ENCODE results near the gene TOMM20. TPM values are rescaled to one million over a fixed set of nuclear protein-coding genes. Genes with fewer than 3 reads are reported as not detected.

TOMM20 gene
- total RNA-seq, 4 donors from 2014 or later: 101 to 116 (median 111) TPM

DNA sequence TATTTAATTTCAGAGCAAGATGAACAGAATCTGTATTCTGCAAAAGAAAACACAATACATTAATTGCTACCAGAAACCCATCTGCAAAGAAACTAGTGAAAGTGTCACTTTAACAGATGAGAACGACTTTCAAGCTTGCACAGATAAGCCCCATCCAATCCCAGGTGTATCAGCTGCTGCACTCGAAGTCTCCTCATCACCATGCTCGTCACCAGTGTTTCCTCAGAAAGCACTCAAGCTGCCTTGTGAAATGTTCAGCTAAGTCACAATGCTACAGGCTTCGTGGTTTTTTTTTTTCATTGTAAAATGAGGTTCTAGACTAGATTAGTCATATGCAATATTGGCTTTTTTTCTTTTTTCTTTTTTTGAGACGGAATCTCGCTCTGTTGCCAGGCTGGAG is 3.3 kb upstream of the TOMM20 start:
- Histone ChIP-seq H3K4me1 (peaks cover 16% of the 10 kb centered on the region), H3K4me3 (no peak overlapping the region), H3K27ac (no peak overlapping the region), H3K36me3 (peaks cover 47% of the 10 kb centered on the region), H3K27me3 (no peaks in the 10 kb centered on the region), H3K9me3 (no peaks in the 10 kb centered on the region)
- TF ChIP-seq POLR2A (IDR thresholded peaks at IDR 0.05) (no peak), POLR2AphosphoS5 (IDR thresholded peaks at IDR 0.05) (no peak), EP300 (IDR thresholded peaks at IDR 0.05) (no peak)
- TF ChIP-seq, protein P1, sequence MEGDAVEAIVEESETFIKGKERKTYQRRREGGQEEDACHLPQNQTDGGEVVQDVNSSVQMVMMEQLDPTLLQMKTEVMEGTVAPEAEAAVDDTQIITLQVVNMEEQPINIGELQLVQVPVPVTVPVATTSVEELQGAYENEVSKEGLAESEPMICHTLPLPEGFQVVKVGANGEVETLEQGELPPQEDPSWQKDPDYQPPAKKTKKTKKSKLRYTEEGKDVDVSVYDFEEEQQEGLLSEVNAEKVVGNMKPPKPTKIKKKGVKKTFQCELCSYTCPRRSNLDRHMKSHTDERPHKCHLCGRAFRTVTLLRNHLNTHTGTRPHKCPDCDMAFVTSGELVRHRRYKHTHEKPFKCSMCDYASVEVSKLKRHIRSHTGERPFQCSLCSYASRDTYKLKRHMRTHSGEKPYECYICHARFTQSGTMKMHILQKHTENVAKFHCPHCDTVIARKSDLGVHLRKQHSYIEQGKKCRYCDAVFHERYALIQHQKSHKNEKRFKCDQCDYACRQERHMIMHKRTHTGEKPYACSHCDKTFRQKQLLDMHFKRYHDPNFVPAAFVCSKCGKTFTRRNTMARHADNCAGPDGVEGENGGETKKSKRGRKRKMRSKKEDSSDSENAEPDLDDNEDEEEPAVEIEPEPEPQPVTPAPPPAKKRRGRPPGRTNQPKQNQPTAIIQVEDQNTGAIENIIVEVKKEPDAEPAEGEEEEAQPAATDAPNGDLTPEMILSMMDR (IDR thresholded peaks at IDR 0.05): no peak
- 74% methylated on average over 6 of the region's 6 CpGs for WGBS
- DNase-seq (ENCODE audit: low spot score in 2 of 2): no peak

DNA sequence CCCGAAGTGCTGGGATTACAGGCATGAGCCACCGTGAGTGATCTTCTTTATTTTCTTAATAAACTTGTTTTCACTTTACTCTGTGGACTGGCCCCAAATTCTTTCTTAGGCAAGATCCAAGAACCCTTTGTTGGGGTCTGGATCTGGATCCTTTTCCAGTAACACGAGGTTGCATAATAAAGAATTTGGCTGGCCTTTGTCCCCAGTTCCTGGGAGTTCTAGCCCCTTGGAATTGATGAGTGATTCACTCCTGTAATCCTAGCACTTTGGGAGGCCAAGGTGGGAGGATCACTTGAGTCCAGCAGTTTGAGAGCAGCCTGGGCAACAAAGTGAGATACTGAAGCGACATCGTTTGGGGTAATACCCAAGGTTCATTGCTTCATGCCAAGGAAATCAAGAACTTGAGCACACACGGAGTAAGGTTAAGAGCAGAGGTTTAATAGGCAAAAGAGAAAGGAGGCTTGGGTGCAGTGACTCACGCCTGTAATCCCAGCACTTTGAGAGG is 2.2 kb upstream of the TOMM20 start:
- Histone ChIP-seq H3K27me3 (no peaks in the 10 kb centered on the region), H3K9me3 (no peaks in the 10 kb centered on the region), H3K36me3 (peaks cover 35% of the 10 kb centered on the region), H3K4me3 (no peak overlapping the region), H3K27ac (no peak overlapping the region), H3K4me1 (peaks cover 21% of the 10 kb centered on the region)
- TF ChIP-seq, protein P1 (IDR thresholded peaks at IDR 0.05): no peak
- no peak for TF ChIP-seq POLR2AphosphoS5 (IDR thresholded peaks at IDR 0.05)
- no peak for TF ChIP-seq EP300 (IDR thresholded peaks at IDR 0.05)
- no peak for TF ChIP-seq POLR2A (IDR thresholded peaks at IDR 0.05)
- no peak for DNase-seq (ENCODE audit: low spot score in 2 of 2)
- WGBS: 84% methylated on average over 7 of the region's 7 CpGs

DNA sequence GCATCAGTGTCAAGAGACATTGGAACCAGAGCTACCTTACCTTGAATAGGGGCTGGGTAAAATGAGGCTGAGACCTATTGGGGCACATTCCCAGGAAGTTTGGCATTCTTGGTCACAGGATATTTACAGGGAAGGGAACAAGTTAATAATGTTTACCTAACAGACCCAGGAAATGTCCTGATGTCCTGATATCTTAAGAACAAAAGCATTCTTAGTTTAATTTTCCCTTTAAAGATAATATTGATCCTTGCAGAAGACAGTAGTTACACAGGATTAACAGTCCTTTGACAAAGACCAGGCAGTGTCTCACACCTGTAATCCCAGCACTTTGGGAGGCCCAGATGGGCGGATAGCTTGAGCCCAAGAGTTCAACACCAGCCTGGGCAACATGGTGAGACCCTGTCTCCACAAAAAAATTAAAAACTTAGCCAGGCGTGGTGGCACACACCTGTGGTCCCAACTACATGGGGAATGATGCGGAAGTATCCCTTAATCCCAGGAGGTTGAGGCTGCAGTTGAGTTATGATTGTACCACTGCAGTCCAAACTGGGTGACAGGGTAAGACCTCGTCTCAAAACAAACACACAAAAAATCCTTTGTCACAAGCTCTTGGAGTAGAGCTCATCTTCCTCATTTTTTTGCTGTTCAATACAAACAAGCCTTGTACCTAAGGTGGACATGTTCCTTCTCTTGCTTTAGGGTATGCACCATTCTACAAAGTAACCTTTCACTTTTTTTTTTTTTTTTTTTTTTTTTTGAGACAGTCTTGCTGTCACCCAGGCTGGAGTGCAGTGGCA is 1.3 kb upstream of the TOMM20 start:
- no peak for DNase-seq (ENCODE audit: low spot score in 2 of 2)
- WGBS: 91% methylated on average over 4 of the region's 4 CpGs
- Histone ChIP-seq H3K9me3 (no peaks in the 10 kb centered on the region), H3K4me3 (no peak overlapping the region), H3K36me3 (peaks cover 27% of the 10 kb centered on the region), H3K27ac (no peak overlapping the region), H3K4me1 (peaks cover 24% of the 10 kb centered on the region), H3K27me3 (no peaks in the 10 kb centered on the region)
- TF ChIP-seq POLR2A (IDR thresholded peaks at IDR 0.05): no peak
- TF ChIP-seq POLR2AphosphoS5 (IDR thresholded peaks at IDR 0.05): no peak
- TF ChIP-seq EP300 (IDR thresholded peaks at IDR 0.05): no peak
- TF ChIP-seq, protein P1 (IDR thresholded peaks at IDR 0.05): no peak

DNA sequence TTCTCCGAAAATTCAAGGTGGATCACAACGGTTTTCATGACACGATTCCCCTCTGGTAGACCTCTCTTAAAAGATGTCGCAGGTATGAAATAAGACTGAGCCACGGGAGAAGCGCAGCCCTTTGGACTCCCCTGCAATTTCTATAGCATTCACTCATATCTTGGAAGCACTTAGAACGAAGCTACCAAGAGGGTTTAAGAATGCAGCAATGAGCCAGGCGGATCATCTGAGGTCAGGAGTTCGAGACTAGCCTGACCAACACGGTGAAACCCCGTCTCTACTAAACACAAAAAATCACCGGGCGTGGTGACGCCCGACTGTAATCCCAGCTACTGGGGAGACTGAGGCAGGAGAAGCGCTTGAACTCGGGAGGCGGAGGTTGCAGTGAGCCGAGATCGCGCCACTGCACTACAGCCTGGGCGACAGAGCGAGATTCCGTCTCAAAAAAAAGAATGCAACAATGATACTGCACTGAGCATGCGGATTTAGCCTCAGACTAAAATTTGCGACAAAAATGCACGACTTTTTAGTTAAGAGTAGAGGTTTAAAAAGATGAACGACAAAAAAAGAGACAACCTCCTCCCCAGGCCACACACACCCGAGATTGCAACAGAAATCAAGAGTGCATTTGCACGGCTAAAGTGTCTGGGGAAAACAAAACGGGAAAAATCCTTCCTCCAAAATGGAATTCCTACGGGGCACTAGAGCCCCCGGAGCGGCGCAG is 743 bp downstream of the TOMM20 start:
- Histone ChIP-seq H3K4me3 (peak overlapping the region; percentile 80), H3K4me1 (peaks cover 41% of the 10 kb centered on the region), H3K9me3 (no peaks in the 10 kb centered on the region), H3K27me3 (no peaks in the 10 kb centered on the region), H3K36me3 (peaks cover 11% of the 10 kb centered on the region), H3K27ac (peak overlapping the region; percentile 87)
- 1% methylated on average over 35 of the region's 35 CpGs for WGBS
- TF ChIP-seq POLR2AphosphoS5 (IDR thresholded peaks at IDR 0.05): no peak
- TF ChIP-seq POLR2A (IDR thresholded peaks at IDR 0.05): no peak
- no peak for TF ChIP-seq EP300 (IDR thresholded peaks at IDR 0.05)
- TF ChIP-seq, protein P1 (IDR thresholded peaks at IDR 0.05): no peak
- DNase-seq (ENCODE audit: low spot score in 2 of 2): no peak

DNA sequence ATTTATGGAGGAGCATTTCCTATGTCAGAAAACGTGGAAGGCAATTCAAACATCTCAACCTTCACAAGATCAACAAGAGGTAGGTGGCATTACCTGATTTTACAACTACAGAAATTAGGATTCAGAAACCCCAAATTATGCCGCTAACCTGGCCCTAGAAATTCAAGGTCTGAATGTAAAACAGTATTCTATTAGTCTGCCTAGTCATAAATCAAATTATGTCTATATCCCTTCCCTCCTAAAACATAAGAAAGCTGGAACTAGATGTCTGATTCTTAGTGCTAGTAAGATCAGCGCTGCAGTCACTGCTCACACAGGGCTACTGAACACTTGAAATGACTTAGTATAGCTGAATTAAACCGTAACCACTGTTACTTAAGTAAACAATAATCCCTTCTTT is 1.4 kb downstream of the TOMM20 start:
- H3K27me3 ChIP-seq: no peaks in the 10 kb centered on the region
- peak overlapping the region; percentile 80 for H3K4me3 ChIP-seq
- H3K27ac ChIP-seq: no peak overlapping the region
- TF ChIP-seq POLR2AphosphoS5 (IDR thresholded peaks at IDR 0.05) (no peak), POLR2A (IDR thresholded peaks at IDR 0.05) (no peak), EP300 (IDR thresholded peaks at IDR 0.05) (no peak)
- TF ChIP-seq, protein P1 (IDR thresholded peaks at IDR 0.05): no peak
- H3K9me3 ChIP-seq: no peaks in the 10 kb centered on the region
- no peak for DNase-seq (ENCODE audit: low spot score in 2 of 2)
- 27% methylated on average over 4 of the region's 4 CpGs for WGBS
- peaks cover 7% of the 10 kb centered on the region for H3K36me3 ChIP-seq
- peaks cover 41% of the 10 kb centered on the region for H3K4me1 ChIP-seq

Measured in suprapubic skin (tissue), 4 donors.